ENCODE data around the gene XIRP2. TPM values are rescaled to one million over a fixed set of nuclear protein-coding genes. Genes with fewer than 3 reads are reported as not detected.

The XIRP2 gene
- total RNA-seq, 1 experiment from 2014 or later: not detected

DNA sequence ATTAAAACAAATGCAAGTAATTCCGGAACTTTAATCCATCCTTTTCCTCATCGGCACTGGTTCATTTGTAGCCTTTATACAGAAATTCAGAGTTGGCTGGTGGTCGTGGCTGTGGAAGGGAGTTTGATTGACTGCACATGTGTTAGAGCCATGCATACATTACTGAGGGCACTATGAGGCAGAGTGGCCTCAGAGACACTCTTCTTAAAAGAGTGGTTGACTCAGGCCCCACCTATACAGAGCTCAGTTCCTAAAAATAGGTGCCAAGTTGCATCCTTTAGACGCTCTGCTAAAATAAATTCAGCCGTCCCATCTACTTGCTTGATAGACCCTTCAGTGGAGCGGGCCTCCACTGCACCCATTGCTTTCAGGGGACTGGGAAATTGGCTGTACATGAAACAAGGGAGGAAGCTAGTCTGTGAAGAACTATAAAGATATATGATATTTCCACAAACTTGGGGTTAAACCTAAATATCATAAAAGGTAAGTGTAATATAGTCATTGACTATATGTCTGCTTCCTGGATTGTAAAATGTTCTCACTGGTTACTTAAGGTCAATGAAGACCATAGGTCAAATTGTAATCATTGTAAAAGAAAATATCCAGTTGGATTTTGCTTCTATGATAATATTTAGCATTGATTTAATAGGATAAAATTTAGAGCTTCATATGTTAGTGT, 298.9 kb downstream of the XIRP2 start:
- Mint-ChIP-seq H3K9me3 (ENCODE audit: low read depth, unreplicated experiment) (no peaks in the 10 kb centered on the region), H3K36me3 (ENCODE audit: insufficient read depth, unreplicated experiment) (no peaks in the 10 kb centered on the region), H3K27ac (ENCODE audit: unreplicated experiment) (no peak overlapping the region), H3K4me3 (ENCODE audit: low read depth, unreplicated experiment) (no peak overlapping the region), H3K4me1 (ENCODE audit: low read depth, unreplicated experiment) (no peaks in the 10 kb centered on the region), H3K27me3 (ENCODE audit: unreplicated experiment) (no peaks in the 10 kb centered on the region)
- intact Hi-C loops (cut with micrococcal nuclease; ENCODE audit: unreplicated experiment): no loop called here
- BruUV-seq (replicated peaks): no TSS peak
- no peak for DNase-seq
- TF ChIP-seq, protein P1, sequence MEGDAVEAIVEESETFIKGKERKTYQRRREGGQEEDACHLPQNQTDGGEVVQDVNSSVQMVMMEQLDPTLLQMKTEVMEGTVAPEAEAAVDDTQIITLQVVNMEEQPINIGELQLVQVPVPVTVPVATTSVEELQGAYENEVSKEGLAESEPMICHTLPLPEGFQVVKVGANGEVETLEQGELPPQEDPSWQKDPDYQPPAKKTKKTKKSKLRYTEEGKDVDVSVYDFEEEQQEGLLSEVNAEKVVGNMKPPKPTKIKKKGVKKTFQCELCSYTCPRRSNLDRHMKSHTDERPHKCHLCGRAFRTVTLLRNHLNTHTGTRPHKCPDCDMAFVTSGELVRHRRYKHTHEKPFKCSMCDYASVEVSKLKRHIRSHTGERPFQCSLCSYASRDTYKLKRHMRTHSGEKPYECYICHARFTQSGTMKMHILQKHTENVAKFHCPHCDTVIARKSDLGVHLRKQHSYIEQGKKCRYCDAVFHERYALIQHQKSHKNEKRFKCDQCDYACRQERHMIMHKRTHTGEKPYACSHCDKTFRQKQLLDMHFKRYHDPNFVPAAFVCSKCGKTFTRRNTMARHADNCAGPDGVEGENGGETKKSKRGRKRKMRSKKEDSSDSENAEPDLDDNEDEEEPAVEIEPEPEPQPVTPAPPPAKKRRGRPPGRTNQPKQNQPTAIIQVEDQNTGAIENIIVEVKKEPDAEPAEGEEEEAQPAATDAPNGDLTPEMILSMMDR (IDR thresholded peaks at IDR 0.05; ENCODE audit: unreplicated experiment): no peak
- CTCF ChIA-PET: no interaction called here

DNA sequence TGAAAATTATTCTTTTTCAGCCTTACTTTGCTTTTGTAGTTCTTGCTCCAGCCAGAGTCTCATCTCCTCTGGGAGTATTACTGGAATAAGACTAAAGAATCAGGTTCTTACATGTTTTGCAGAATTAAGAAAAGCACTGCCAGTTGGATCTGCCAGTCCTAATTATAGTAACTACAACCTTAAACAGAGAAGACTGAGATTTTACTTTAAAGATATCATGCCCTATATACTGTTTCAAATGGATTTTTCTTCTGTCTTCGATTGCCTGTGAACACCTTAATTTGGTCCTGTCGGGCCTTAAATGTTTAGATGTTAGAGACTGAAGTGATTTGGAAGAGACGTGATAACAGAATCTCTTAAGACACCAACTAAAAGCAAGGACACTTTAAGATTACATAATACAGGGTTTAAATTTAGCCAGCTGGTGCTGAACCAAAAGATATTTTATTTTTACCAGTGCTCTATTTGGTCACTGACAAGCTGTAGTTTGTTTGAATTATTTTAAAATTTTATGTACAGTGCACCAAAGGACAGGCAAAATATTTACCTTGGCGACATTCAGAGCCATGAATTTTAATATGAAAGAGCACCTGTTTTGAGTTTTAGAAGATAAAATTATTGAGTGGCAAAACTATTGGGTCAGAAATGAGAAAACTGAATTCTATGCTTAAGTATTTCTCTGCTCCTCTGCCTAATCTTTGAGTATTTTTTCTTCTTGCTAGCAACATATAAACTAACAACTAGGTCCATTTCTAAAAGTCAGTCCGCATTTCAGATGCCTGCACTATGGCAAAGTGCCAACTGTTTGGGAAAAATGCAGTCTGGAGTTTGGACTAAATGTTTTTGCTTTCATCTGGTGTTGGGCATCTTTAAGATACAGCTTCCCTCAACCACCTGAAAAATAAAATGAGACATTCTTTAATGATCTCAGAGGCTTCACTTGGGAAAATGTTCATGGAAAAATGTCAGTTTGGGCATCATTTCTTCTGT, 300.0 kb downstream of the XIRP2 start:
- intact Hi-C loops (cut with micrococcal nuclease; ENCODE audit: unreplicated experiment): no loop called here
- H3K4me3 Mint-ChIP-seq (ENCODE audit: low read depth, unreplicated experiment): no peak overlapping the region
- TF ChIP-seq, protein P1 (IDR thresholded peaks at IDR 0.05; ENCODE audit: unreplicated experiment): no peak
- no peaks in the 10 kb centered on the region for H3K36me3 Mint-ChIP-seq (ENCODE audit: insufficient read depth, unreplicated experiment)
- H3K4me1 Mint-ChIP-seq (ENCODE audit: low read depth, unreplicated experiment): no peaks in the 10 kb centered on the region
- H3K27ac Mint-ChIP-seq (ENCODE audit: unreplicated experiment): no peak overlapping the region
- CTCF ChIA-PET: no interaction called here
- no peak for DNase-seq
- H3K9me3 Mint-ChIP-seq (ENCODE audit: low read depth, unreplicated experiment): no peaks in the 10 kb centered on the region
- no TSS peak for BruUV-seq (replicated peaks)
- H3K27me3 Mint-ChIP-seq (ENCODE audit: unreplicated experiment): no peaks in the 10 kb centered on the region

DNA sequence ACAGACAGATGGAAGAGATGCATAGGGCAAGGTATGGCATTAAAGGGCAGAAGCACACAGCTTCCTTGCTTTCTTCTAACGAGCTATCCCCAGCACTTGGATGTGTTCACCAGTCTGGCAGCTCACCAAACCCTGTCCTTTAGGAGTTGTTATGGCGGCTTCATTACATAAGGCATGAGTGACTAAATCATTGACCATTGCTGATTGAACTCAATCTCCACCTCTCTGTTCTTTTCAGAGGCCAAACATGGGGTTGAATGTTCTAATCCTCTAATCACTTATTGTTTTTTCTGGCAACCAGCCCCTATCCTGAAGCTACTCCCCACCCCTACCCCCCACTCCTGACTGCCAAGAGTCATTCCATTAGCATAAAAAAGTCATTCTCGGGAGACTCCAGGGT, 301.8 kb downstream of the XIRP2 start:
- H3K4me1 Mint-ChIP-seq (ENCODE audit: low read depth, unreplicated experiment): peaks cover 10% of the 10 kb centered on the region
- H3K36me3 Mint-ChIP-seq (ENCODE audit: insufficient read depth, unreplicated experiment): no peaks in the 10 kb centered on the region
- no TSS peak for BruUV-seq (replicated peaks)
- no peak for DNase-seq
- intact Hi-C loops (cut with micrococcal nuclease; ENCODE audit: unreplicated experiment): no loop called here
- H3K27ac Mint-ChIP-seq (ENCODE audit: unreplicated experiment): no peak overlapping the region
- CTCF ChIA-PET: no interaction called here
- H3K4me3 Mint-ChIP-seq (ENCODE audit: low read depth, unreplicated experiment): no peak overlapping the region
- TF ChIP-seq, protein P1 (IDR thresholded peaks at IDR 0.05; ENCODE audit: unreplicated experiment): no peak
- no peaks in the 10 kb centered on the region for H3K9me3 Mint-ChIP-seq (ENCODE audit: low read depth, unreplicated experiment)
- no peaks in the 10 kb centered on the region for H3K27me3 Mint-ChIP-seq (ENCODE audit: unreplicated experiment)

GRCh38 chr2:167191588-167191987, 303.3 kb downstream of the XIRP2 start:
- CTCF ChIA-PET: no interaction called here
- intact Hi-C loops (cut with micrococcal nuclease; ENCODE audit: unreplicated experiment): no loop called here
- TF ChIP-seq, protein P1 (IDR thresholded peaks at IDR 0.05; ENCODE audit: unreplicated experiment): no peak
- Mint-ChIP-seq H3K9me3 (ENCODE audit: low read depth, unreplicated experiment) (no peaks in the 10 kb centered on the region), H3K4me1 (ENCODE audit: low read depth, unreplicated experiment) (peaks cover 25% of the 10 kb centered on the region), H3K36me3 (ENCODE audit: insufficient read depth, unreplicated experiment) (no peaks in the 10 kb centered on the region), H3K27me3 (ENCODE audit: unreplicated experiment) (no peaks in the 10 kb centered on the region), H3K27ac (ENCODE audit: unreplicated experiment) (no peak overlapping the region), H3K4me3 (ENCODE audit: low read depth, unreplicated experiment) (no peak overlapping the region)
- no peak for DNase-seq
- BruUV-seq (replicated peaks): no TSS peak

All from Calu3 (cell line).